ENCODE measurements around the gene DUOX1.

DNA sequence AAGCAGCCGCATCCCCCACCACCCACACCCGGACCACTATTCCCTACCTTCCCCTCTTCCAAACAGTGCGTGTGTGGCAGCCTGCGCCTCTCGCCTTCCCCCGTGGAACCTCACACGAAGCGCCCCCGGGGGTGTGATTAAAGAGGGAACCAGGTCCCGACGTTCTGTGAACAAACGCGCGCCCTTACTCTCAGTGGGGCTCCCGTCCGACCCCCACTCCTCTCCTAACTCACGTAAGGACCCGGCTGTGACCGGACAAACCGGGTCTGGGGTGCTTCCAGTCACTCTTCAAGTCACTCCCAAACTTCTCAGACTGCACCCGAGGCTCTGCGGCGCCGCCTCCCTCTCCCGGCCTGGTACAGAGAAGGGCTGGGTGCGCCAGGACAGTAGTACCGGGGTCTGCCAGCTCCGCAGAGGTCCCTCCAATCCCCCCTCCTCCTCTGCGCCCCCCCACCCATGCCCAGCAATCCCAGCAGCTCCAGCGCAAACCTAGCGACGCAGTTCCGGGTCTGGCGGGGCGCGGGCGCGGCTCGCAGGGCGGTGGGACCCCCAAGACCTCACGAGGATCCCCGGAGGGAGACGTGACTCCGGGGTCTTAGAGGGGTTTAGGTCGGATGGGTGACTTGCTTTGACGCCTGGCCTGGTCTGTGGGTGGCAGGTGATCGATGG, 689 bp upstream of the DUOX1 start:
- TF ChIP-seq, protein P1, sequence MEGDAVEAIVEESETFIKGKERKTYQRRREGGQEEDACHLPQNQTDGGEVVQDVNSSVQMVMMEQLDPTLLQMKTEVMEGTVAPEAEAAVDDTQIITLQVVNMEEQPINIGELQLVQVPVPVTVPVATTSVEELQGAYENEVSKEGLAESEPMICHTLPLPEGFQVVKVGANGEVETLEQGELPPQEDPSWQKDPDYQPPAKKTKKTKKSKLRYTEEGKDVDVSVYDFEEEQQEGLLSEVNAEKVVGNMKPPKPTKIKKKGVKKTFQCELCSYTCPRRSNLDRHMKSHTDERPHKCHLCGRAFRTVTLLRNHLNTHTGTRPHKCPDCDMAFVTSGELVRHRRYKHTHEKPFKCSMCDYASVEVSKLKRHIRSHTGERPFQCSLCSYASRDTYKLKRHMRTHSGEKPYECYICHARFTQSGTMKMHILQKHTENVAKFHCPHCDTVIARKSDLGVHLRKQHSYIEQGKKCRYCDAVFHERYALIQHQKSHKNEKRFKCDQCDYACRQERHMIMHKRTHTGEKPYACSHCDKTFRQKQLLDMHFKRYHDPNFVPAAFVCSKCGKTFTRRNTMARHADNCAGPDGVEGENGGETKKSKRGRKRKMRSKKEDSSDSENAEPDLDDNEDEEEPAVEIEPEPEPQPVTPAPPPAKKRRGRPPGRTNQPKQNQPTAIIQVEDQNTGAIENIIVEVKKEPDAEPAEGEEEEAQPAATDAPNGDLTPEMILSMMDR (IDR thresholded peaks at IDR 0.05): no peak
- no peak for TF ChIP-seq POLR2A (IDR thresholded peaks at IDR 0.05)
